WTC11 (cell line): ENCODE data around the gene HOXA13. TPM values are rescaled to one million over a fixed set of nuclear protein-coding genes. Genes with fewer than 3 reads are reported as not detected.

Experiments used
- ATAC-seq: fragments of 200-7000 bp; cut with Tn5 transposase; 2 replicates; pipeline ENCODE4 v1.10.0; 2021; ENCODE audit warnings: mild to moderate bottlenecking, moderate library complexity
- CTCF ChIA-PET: fragments of 300-600 bp; sonication (Branson Sonifier 250); formaldehyde crosslinking; loops from one replicate; lab custom pipeline; 2021; ENCODE audit warnings: antibody characterized with exemption; lab: Charles Lee
- POLR2A ChIA-PET: fragments of 350-600 bp; sonication (Branson Sonifier 250); formaldehyde crosslinking; loops from one replicate; lab custom pipeline; 2021; ENCODE audit warnings: antibody characterized with exemption; lab: Charles Lee
- DNase-seq: peaks from one replicate; pipeline ENCODE4 v3.0.0; 2021; ENCODE audit warnings: low spot score
- H3K27ac Mint-ChIP-seq: 2 replicates; pipeline ENCODE4 v1.8.0; 2021; ENCODE audit warnings: mixed read lengths
- H3K27me3 Mint-ChIP-seq: 2 replicates; pipeline ENCODE4 v1.8.0; 2021; ENCODE audit warnings: low read depth, mild to moderate bottlenecking, moderate library complexity, mixed read lengths
- H3K36me3 Mint-ChIP-seq: 2 replicates; pipeline ENCODE4 v1.8.0; 2021; ENCODE audit warnings: mixed read lengths
- H3K4me1 Mint-ChIP-seq: 2 replicates; pipeline ENCODE4 v1.8.0; 2022; ENCODE audit warnings: mixed read lengths
- H3K4me3 Mint-ChIP-seq: 2 replicates; pipeline ENCODE4 v1.8.0; 2021; ENCODE audit warnings: mild to moderate bottlenecking, moderate library complexity, mixed read lengths
- H3K9me3 Mint-ChIP-seq: 2 replicates; pipeline ENCODE4 v1.8.0; 2021; ENCODE audit warnings: mixed read lengths
- ATF3 ChIP-seq: sonication (generic); formaldehyde crosslinking; conservative IDR thresholded peaks from 2 replicates; pipeline ENCODE4 v1.8.1; 2022; ENCODE audit warnings: mild to moderate bottlenecking, missing genetic modification reagents
- ELF4 ChIP-seq: sonication (generic); formaldehyde crosslinking; IDR thresholded peaks from 2 replicates; pipeline ENCODE4 v1.8.1; 2022; ENCODE audit warnings: low read depth, mild to moderate bottlenecking, moderate library complexity, missing genetic modification reagents
- GABPB1 ChIP-seq: sonication (generic); formaldehyde crosslinking; IDR thresholded peaks from 2 replicates; pipeline ENCODE4 v1.8.1; 2023; ENCODE audit warnings: mild to moderate bottlenecking, missing genetic modification reagents
- HMGXB4 ChIP-seq: sonication (generic); formaldehyde crosslinking; IDR thresholded peaks from 2 replicates; pipeline ENCODE4 v1.8.1; 2023; ENCODE audit warnings: mild to moderate bottlenecking, moderate library complexity, missing genetic modification reagents
- IRF1 ChIP-seq: sonication (generic); formaldehyde crosslinking; IDR thresholded peaks from 2 replicates; pipeline ENCODE4 v1.8.0; 2023; ENCODE audit warnings: missing genetic modification reagents
- NFATC4 ChIP-seq: fragments of 250-450 bp; sonication (Bioruptor Pico); IDR thresholded peaks from 2 replicates; pipeline ENCODE4 v1.9.0; 2021; ENCODE audit warnings: mild to moderate bottlenecking
- NR3C1 ChIP-seq: sonication (generic); formaldehyde crosslinking; conservative IDR thresholded peaks from 2 replicates; pipeline ENCODE4 v1.8.1; 2023; ENCODE audit warnings: low read depth, mild to moderate bottlenecking, missing genetic modification reagents
- RELA ChIP-seq: sonication (generic); formaldehyde crosslinking; IDR thresholded peaks from 2 replicates; pipeline ENCODE4 v1.8.1; 2022; ENCODE audit warnings: missing genetic modification reagents, mild to moderate bottlenecking, borderline replicate concordance
- RORB ChIP-seq: fragments of 250-450 bp; sonication (Bioruptor Pico); IDR thresholded peaks from 2 replicates; pipeline ENCODE4 v1.9.0; 2021; ENCODE audit warnings: mild to moderate bottlenecking
- STAT6 ChIP-seq: sonication (generic); formaldehyde crosslinking; conservative IDR thresholded peaks from 2 replicates; pipeline ENCODE4 v1.8.1; 2023; ENCODE audit warnings: mild to moderate bottlenecking, low read depth, missing genetic modification reagents, moderate library complexity
- TP53 ChIP-seq: sonication (generic); formaldehyde crosslinking; IDR thresholded peaks from 2 replicates; pipeline ENCODE4 v1.8.1; 2023; ENCODE audit warnings: mild to moderate bottlenecking, missing genetic modification reagents
- ZBTB21 ChIP-seq: sonication (generic); formaldehyde crosslinking; IDR thresholded peaks from 2 replicates; pipeline ENCODE4 v1.8.1; 2023; ENCODE audit warnings: mild to moderate bottlenecking, missing genetic modification reagents, borderline replicate concordance
- ZNF138 ChIP-seq: sonication (generic); formaldehyde crosslinking; conservative IDR thresholded peaks from 2 replicates; pipeline ENCODE4 v1.8.1; 2022; ENCODE audit warnings: mild to moderate bottlenecking, moderate library complexity, missing genetic modification reagents
- ZNF416 ChIP-seq: fragments of 250-450 bp; sonication (Bioruptor Pico); IDR thresholded peaks from 2 replicates; pipeline ENCODE4 v1.9.0; 2021; ENCODE audit warnings: mild to moderate bottlenecking, inconsistent platforms
- ZNF423 ChIP-seq: fragments of 250-450 bp; sonication (Bioruptor Pico); IDR thresholded peaks from 2 replicates; pipeline ENCODE4 v2.1.2; 2022; ENCODE audit warnings: mild to moderate bottlenecking, moderate library complexity
- ZNF671 ChIP-seq: fragments of 250-450 bp; sonication (Bioruptor Pico); IDR thresholded peaks from 2 replicates; pipeline ENCODE4 v1.8.0; 2021; ENCODE audit warnings: mild to moderate bottlenecking
- total RNA-seq: library from RNA; stranded (reverse); gene quantifications from 3 replicates; pipeline ENCODE4 v1.2.3, GENCODE V29; 2021
- TF ChIP-seq, protein P1 (sequence below): fragments of 250-450 bp; sonication (Bioruptor Pico); IDR thresholded peaks from 2 replicates; pipeline ENCODE4 v1.8.0; 2021; ENCODE audit warnings: mild to moderate bottlenecking
- TF ChIP-seq, protein P2 (sequence below): sonication (generic); formaldehyde crosslinking; IDR thresholded peaks from 2 replicates; pipeline ENCODE4 v1.8.0; 2023; ENCODE audit warnings: missing genetic modification reagents, mild to moderate bottlenecking, borderline replicate concordance

HOXA13 gene
- total RNA-seq, 1 experiment from 2014 or later, result not detected

DNA sequence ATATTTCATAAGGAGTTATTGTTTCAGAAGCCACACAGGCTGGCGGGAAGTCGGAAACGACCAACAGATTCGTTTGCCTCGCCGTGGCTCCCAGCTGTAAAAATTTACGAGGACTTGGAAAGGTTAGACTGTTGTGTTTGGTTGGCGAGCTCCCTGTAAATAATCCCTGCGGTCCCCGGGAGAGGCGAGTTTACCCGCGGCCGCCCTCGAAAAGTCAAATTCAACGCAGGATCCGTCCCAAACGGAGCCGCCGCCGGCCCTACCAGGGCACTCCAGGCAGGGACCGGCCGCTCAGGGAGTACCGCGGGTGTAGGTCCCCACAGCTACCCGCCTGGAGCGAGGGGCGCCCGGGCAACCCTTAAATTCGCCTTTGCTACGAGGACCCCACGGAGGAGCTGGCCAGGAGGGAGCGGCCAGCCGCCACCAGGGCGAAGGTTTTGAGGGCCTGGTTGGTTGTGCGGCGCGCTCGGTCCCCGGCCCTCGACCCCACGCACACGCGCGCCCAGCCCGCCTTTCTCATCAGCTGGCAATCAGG is 33.8 kb downstream of the HOXA13 start:
- Mint-ChIP-seq H3K4me3 (no peak overlapping the region), H3K27me3 (peaks cover 100% of the 10 kb centered on the region), H3K36me3 (0 out of 2 replicates have a peak, but pooled peaks cover 2% of the 10 kb centered on the region), H3K4me1 (peaks cover 16% of the 10 kb centered on the region), H3K9me3 (no peaks in the 10 kb centered on the region), H3K27ac (no peak overlapping the region)
- ATAC-seq (no peak), DNase-seq (peak; percentile 24)
- ChIA-PET POLR2A (no interaction called here), CTCF (interaction anchor here (0.6 to 2.3 kb wide), 7 partner anchors 10 to 308 kb away, joined by 3 to 19 read pairs (median 4); partner anchors contain the start of genes HOXA3, HOXA5 and HOXA7)
- no peak for TF ChIP-seq HMGXB4 (CRISPR knock-in tag)
- TF ChIP-seq ELF4, result no peak
- no peak for TF ChIP-seq IRF1 (CRISPR knock-in tag)
- TF ChIP-seq, protein P1, sequence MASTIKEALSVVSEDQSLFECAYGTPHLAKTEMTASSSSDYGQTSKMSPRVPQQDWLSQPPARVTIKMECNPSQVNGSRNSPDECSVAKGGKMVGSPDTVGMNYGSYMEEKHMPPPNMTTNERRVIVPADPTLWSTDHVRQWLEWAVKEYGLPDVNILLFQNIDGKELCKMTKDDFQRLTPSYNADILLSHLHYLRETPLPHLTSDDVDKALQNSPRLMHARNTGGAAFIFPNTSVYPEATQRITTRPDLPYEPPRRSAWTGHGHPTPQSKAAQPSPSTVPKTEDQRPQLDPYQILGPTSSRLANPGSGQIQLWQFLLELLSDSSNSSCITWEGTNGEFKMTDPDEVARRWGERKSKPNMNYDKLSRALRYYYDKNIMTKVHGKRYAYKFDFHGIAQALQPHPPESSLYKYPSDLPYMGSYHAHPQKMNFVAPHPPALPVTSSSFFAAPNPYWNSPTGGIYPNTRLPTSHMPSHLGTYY, result no peak
- TF ChIP-seq RORB (CRISPR knock-in tag), result no peak
- no peak for TF ChIP-seq ZNF671 (CRISPR knock-in tag)
- no peak for TF ChIP-seq GABPB1 (CRISPR knock-in tag)
- no peak for TF ChIP-seq ATF3 (CRISPR knock-in tag)
- TF ChIP-seq ZNF423, result no peak
- TF ChIP-seq ZBTB21 (CRISPR knock-in tag), result no peak
- TF ChIP-seq ZNF416 (CRISPR knock-in tag), result no peak
- no peak for TF ChIP-seq STAT6 (CRISPR knock-in tag)
- TF ChIP-seq, protein P2, sequence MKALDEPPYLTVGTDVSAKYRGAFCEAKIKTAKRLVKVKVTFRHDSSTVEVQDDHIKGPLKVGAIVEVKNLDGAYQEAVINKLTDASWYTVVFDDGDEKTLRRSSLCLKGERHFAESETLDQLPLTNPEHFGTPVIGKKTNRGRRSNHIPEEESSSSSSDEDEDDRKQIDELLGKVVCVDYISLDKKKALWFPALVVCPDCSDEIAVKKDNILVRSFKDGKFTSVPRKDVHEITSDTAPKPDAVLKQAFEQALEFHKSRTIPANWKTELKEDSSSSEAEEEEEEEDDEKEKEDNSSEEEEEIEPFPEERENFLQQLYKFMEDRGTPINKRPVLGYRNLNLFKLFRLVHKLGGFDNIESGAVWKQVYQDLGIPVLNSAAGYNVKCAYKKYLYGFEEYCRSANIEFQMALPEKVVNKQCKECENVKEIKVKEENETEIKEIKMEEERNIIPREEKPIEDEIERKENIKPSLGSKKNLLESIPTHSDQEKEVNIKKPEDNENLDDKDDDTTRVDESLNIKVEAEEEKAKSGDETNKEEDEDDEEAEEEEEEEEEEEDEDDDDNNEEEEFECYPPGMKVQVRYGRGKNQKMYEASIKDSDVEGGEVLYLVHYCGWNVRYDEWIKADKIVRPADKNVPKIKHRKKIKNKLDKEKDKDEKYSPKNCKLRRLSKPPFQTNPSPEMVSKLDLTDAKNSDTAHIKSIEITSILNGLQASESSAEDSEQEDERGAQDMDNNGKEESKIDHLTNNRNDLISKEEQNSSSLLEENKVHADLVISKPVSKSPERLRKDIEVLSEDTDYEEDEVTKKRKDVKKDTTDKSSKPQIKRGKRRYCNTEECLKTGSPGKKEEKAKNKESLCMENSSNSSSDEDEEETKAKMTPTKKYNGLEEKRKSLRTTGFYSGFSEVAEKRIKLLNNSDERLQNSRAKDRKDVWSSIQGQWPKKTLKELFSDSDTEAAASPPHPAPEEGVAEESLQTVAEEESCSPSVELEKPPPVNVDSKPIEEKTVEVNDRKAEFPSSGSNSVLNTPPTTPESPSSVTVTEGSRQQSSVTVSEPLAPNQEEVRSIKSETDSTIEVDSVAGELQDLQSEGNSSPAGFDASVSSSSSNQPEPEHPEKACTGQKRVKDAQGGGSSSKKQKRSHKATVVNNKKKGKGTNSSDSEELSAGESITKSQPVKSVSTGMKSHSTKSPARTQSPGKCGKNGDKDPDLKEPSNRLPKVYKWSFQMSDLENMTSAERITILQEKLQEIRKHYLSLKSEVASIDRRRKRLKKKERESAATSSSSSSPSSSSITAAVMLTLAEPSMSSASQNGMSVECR (CRISPR knock-in tag), result no peak
- no peak for TF ChIP-seq ZNF138 (CRISPR knock-in tag)
- no peak for TF ChIP-seq NFATC4
- no peak for TF ChIP-seq NR3C1 (CRISPR knock-in tag)
- TF ChIP-seq TP53 (CRISPR knock-in tag), result no peak
- no peak for TF ChIP-seq RELA (CRISPR knock-in tag)
